BLaER1 treated with 17β-estradiol and CSF1 and Interleukin-3, amounts not matched to agents 10 nM and 100 nM (cell line): Measurements from ENCODE around the gene PAGE5.

ENCODE experiments used
- H3K27ac ChIP-seq, 11 experiments: shearing (Covaris generic); formaldehyde crosslinking; 2 replicates each; pipeline ENCODE4 v1.8.1; 2022
- H3K27me3 ChIP-seq, 11 experiments: shearing (Covaris generic); formaldehyde crosslinking; 2 replicates each; pipeline ENCODE4 v1.8.1; 2022
- H3K36me3 ChIP-seq, 11 experiments: shearing (Covaris generic); formaldehyde crosslinking; 2 replicates each; pipeline ENCODE4 v1.8.1; 2022
- H3K4me1 ChIP-seq, 10 experiments: shearing (Covaris generic); formaldehyde crosslinking; 2 replicates each; pipeline ENCODE4 v1.8.1; 2022
- H3K4me2 ChIP-seq, 11 experiments: shearing (Covaris generic); formaldehyde crosslinking; 2 replicates each; pipeline ENCODE4 v1.8.1; 2022
- H3K4me3 ChIP-seq, 10 experiments: shearing (Covaris generic); formaldehyde crosslinking; 2 replicates each; pipeline ENCODE4 v1.8.1; 2022
- H3K9ac ChIP-seq, 11 experiments: shearing (Covaris generic); formaldehyde crosslinking; 2 replicates each; pipeline ENCODE4 v1.8.1; 2022
- H3K9me3 ChIP-seq, 11 experiments: shearing (Covaris generic); formaldehyde crosslinking; replicated peaks in 1 of 11; 2 replicates each; pipeline ENCODE4 v1.8.1; 2022
- H4K20me1 ChIP-seq, 11 experiments: shearing (Covaris generic); formaldehyde crosslinking; 2 replicates each; pipeline ENCODE4 v1.8.1; 2022
- Cebpa-rat ChIP-seq, 11 experiments: shearing (Covaris generic); IDR thresholded peaks; 2 replicates each; pipeline ENCODE4 v1.8.1; 2022

Gene PAGE5

GRCh38 chrX:55220119-55220794, at the start of gene PAGE5:
Gene PAGE5 (plus strand): TSS chrX:55220346. CDS start chrX:55221383, 1,037 bp downstream.
- no peak within 1 kb of the TSS for H3K27ac ChIP-seq
- no peaks in the 10 kb centered on the region for H4K20me1 ChIP-seq

GRCh38 chrX:55187281-55187680, 32.9 kb upstream of the PAGE5 start:
- peaks cover 0 to 18% (median 0%) of the 10 kb centered on the region in 11 experiments; a peak in 6 of 22 replicates for H3K9me3 ChIP-seq
- no peak overlapping the region for H3K4me3 ChIP-seq
- no peaks in the 10 kb centered on the region for H3K36me3 ChIP-seq
- H3K27ac ChIP-seq, result no peak overlapping the region
- H3K4me2 ChIP-seq, result no peak overlapping the region
- peaks cover 0 to 72% (median 41%) of the 10 kb centered on the region in 11 experiments for H3K27me3 ChIP-seq
- no peak for TF ChIP-seq Cebpa-rat (IDR thresholded peaks at IDR 0.05)
- no peak overlapping the region for H3K9ac ChIP-seq
- H3K4me1 ChIP-seq, result no peaks in the 10 kb centered on the region
- H4K20me1 ChIP-seq, result no peaks in the 10 kb centered on the region

More at GRCh38 chrX:55220119-55220794, at the start of gene PAGE5:
- no peaks in the 10 kb centered on the region for H3K4me1 ChIP-seq
- H3K36me3 ChIP-seq, result no peaks in the 10 kb centered on the region; a peak in 1 of 22 replicates
- no peak within 1 kb of the TSS for H3K4me3 ChIP-seq
- TF ChIP-seq Cebpa-rat (IDR thresholded peaks at IDR 0.05), result no peak
- H3K27me3 ChIP-seq, result peaks cover 63 to 99% (median 90%) of the 10 kb centered on the region in 11 experiments
- no peak within 1 kb of the TSS for H3K9ac ChIP-seq
- peaks cover 0 to 10% (median 7%) of the 10 kb centered on the region in 11 experiments; a peak in 15 of 22 replicates for H3K9me3 ChIP-seq
- no peak within 1 kb of the TSS for H3K4me2 ChIP-seq

- Histone ChIP-seq H4K20me1 (no peaks in the 10 kb centered on the region), H3K4me1 (no peaks in the 10 kb centered on the region), H3K9ac (no peak overlapping the region), H3K4me3 (no peak overlapping the region), H3K36me3 (no peaks in the 10 kb centered on the region), H3K9me3 (peaks cover 38 to 66% (median 50%) of the 10 kb centered on the region in 11 experiments), H3K27ac (no peak overlapping the region), H3K4me2 (no peak overlapping the region), H3K27me3 (peaks cover 21 to 49% (median 39%) of the 10 kb centered on the region in 11 experiments)
- no peak for TF ChIP-seq Cebpa-rat (IDR thresholded peaks at IDR 0.05)
These were observed 23.5 kb upstream of the PAGE5 start for GRCh38 chrX:55196688-55197087.

GRCh38 chrX:55201930-55202579, 18.1 kb upstream of the PAGE5 start:
- H3K36me3 ChIP-seq, result no peaks in the 10 kb centered on the region
- H3K9me3 ChIP-seq, result peaks cover 11 to 26% (median 19%) of the 10 kb centered on the region in 11 experiments; a peak in 20 of 22 replicates
- H3K9ac ChIP-seq, result no peak overlapping the region
- H3K27me3 ChIP-seq, result peaks cover 67 to 77% (median 72%) of the 10 kb centered on the region in 11 experiments
- TF ChIP-seq Cebpa-rat (IDR thresholded peaks at IDR 0.05), result no peak
- no peaks in the 10 kb centered on the region for H3K4me1 ChIP-seq
- no peak overlapping the region for H3K27ac ChIP-seq
- no peaks in the 10 kb centered on the region for H4K20me1 ChIP-seq
- no peak overlapping the region for H3K4me2 ChIP-seq
- no peak overlapping the region for H3K4me3 ChIP-seq

- Histone ChIP-seq H3K4me2 (no peak overlapping the region), H4K20me1 (peaks cover 0 to 3% (median 0%) of the 10 kb centered on the region in 11 experiments; a peak in 1 of 22 replicates), H3K36me3 (no peaks in the 10 kb centered on the region), H3K27ac (no peak overlapping the region), H3K27me3 (peaks cover 76 to 97% (median 96%) of the 10 kb centered on the region in 11 experiments), H3K4me3 (no peak overlapping the region), H3K4me1 (no peaks in the 10 kb centered on the region), H3K9me3 (peaks cover 0 to 12% (median 5%) of the 10 kb centered on the region in 11 experiments; a peak in 5 of 22 replicates), H3K9ac (no peak overlapping the region)
- TF ChIP-seq Cebpa-rat (IDR thresholded peaks at IDR 0.05), result no peak
These were observed 13.8 kb upstream of the PAGE5 start for GRCh38 chrX:55206162-55206941.

GRCh38 chrX:55210931-55211677, 9.0 kb upstream of the PAGE5 start:
- no peaks in the 10 kb centered on the region for H3K9me3 ChIP-seq
- peaks cover 0 to 3% (median 0%) of the 10 kb centered on the region in 11 experiments; a peak in 1 of 22 replicates for H4K20me1 ChIP-seq
- H3K4me3 ChIP-seq, result no peak overlapping the region
- H3K27me3 ChIP-seq, result peaks cover 53 to 92% (median 86%) of the 10 kb centered on the region in 11 experiments
- H3K4me2 ChIP-seq, result no peak overlapping the region
- no peak overlapping the region for H3K9ac ChIP-seq
- no peak overlapping the region for H3K27ac ChIP-seq
- H3K36me3 ChIP-seq, result no peaks in the 10 kb centered on the region
- TF ChIP-seq Cebpa-rat (IDR thresholded peaks at IDR 0.05), result no peak
- H3K4me1 ChIP-seq, result no peaks in the 10 kb centered on the region

- Histone ChIP-seq H3K4me1 (no peaks in the 10 kb centered on the region), H3K27me3 (peaks cover 45 to 95% (median 84%) of the 10 kb centered on the region in 11 experiments), H3K27ac (no peak overlapping the region), H3K36me3 (no peaks in the 10 kb centered on the region), H3K4me3 (no peak overlapping the region), H4K20me1 (peaks cover 0 to 3% (median 0%) of the 10 kb centered on the region in 11 experiments; a peak in 1 of 22 replicates), H3K9ac (no peak overlapping the region), H3K4me2 (no peak overlapping the region), H3K9me3 (no peaks in the 10 kb centered on the region; a peak in 2 of 22 replicates)
- no peak for TF ChIP-seq Cebpa-rat (IDR thresholded peaks at IDR 0.05)
These were observed 6.8 kb upstream of the PAGE5 start for GRCh38 chrX:55213381-55213780.

GRCh38 chrX:55240788-55241340, 20.7 kb downstream of the PAGE5 start:
- no peak overlapping the region for H3K27ac ChIP-seq
- H3K27me3 ChIP-seq, result peaks cover 18 to 47% (median 34%) of the 10 kb centered on the region in 11 experiments; a peak in 20 of 22 replicates
- no peak overlapping the region for H3K4me2 ChIP-seq
- H3K9ac ChIP-seq, result no peak overlapping the region
- no peaks in the 10 kb centered on the region for H3K4me1 ChIP-seq
- H3K4me3 ChIP-seq, result no peak overlapping the region
- peaks cover 9 to 29% (median 16%) of the 10 kb centered on the region in 11 experiments; a peak in 18 of 22 replicates for H3K9me3 ChIP-seq
- H3K36me3 ChIP-seq, result no peaks in the 10 kb centered on the region
- TF ChIP-seq Cebpa-rat (IDR thresholded peaks at IDR 0.05), result no peak
- no peaks in the 10 kb centered on the region for H4K20me1 ChIP-seq
